OCI-LY1 (cell line): ENCODE data around the gene ZNF362.

Source experiments
- H2AFZ ChIP-seq: fragments of 200-600 bp; sonication (generic), shearing (Covaris generic); 2 replicates; pipeline ENCODE4 v1.6.0; 2014; ENCODE audit warnings: antibody characterized with exemption, mild to moderate bottlenecking, low read length
- H3F3A ChIP-seq: fragments of 200-600 bp; sonication (generic), shearing (Covaris generic); 2 replicates; pipeline ENCODE4 v1.6.0; 2014; ENCODE audit warnings: mild to moderate bottlenecking, antibody characterized with exemption, low read length, moderate library complexity; ENCODE audit not compliant: insufficient read depth
- H3K27ac ChIP-seq: fragments of 200-600 bp; sonication (generic); 2 replicates; pipeline ENCODE4 v1.5.1; 2014; ENCODE audit warnings: low read length, mixed run types, mild to moderate bottlenecking, low read depth; ENCODE audit not compliant: poor library complexity, severe bottlenecking
- H3K27me3 ChIP-seq: fragments of 200-600 bp; sonication (generic); 2 replicates; pipeline ENCODE4 v1.6.0; 2014; ENCODE audit warnings: antibody characterized with exemption, mild to moderate bottlenecking, low read length, moderate library complexity; ENCODE audit not compliant: insufficient read depth
- H3K36me3 ChIP-seq: fragments of 200-600 bp; sonication (generic); 2 replicates; pipeline ENCODE4 v1.6.1; 2014; ENCODE audit warnings: mild to moderate bottlenecking, antibody characterized with exemption, low read length, moderate library complexity, mixed read lengths; ENCODE audit not compliant: insufficient read depth
- H3K4me1 ChIP-seq: fragments of 200-600 bp; sonication (generic); 2 replicates; pipeline ENCODE4 v1.5.1; 2014; ENCODE audit warnings: mild to moderate bottlenecking, low read length, moderate library complexity; ENCODE audit not compliant: insufficient read depth, severe bottlenecking
- H3K4me2 ChIP-seq: fragments of 200-600 bp; sonication (generic), shearing (Covaris generic); 2 replicates; pipeline ENCODE4 v1.6.1; 2014; ENCODE audit warnings: low read length
- H3K4me3 ChIP-seq: fragments of 200-600 bp; sonication (generic); 2 replicates; pipeline ENCODE4 v1.5.1; 2014; ENCODE audit warnings: low read length, low read depth, mild to moderate bottlenecking, mixed read lengths; ENCODE audit not compliant: poor library complexity, severe bottlenecking
- H3K79me2 ChIP-seq: fragments of 200-600 bp; shearing (Covaris generic); 2 replicates; pipeline ENCODE4 v1.6.1; 2016; ENCODE audit warnings: mixed run types, low read length, mixed read lengths; ENCODE audit not compliant: insufficient read depth
- H3K9ac ChIP-seq: fragments of 200-600 bp; sonication (generic), shearing (Covaris generic); 2 replicates; pipeline ENCODE4 v1.6.1; 2014; ENCODE audit warnings: mild to moderate bottlenecking, low read length, mixed read lengths
- H3K9me2 ChIP-seq: fragments of 200-600 bp; sonication (generic), shearing (Covaris generic); 2 replicates; pipeline ENCODE4 v1.6.1; 2014; ENCODE audit warnings: low read depth, mild to moderate bottlenecking, low read length, mixed read lengths
- H3K9me3 ChIP-seq: fragments of 200-600 bp; shearing (Covaris generic); 2 replicates; pipeline ENCODE4 v1.6.1; 2014; ENCODE audit warnings: low read length, mixed read lengths
- H4K20me1 ChIP-seq: fragments of 200-600 bp; sonication (generic), shearing (Covaris generic); 2 replicates; pipeline ENCODE4 v1.6.0; 2016; ENCODE audit warnings: mild to moderate bottlenecking, low read length; ENCODE audit not compliant: insufficient read depth
- EZH2 ChIP-seq: fragments of 200-600 bp; sonication (generic), shearing (Covaris generic); IDR thresholded peaks from 2 replicates; pipeline ENCODE4 v1.8.0; 2017; ENCODE audit warnings: borderline replicate concordance, mixed run types, mild to moderate bottlenecking, antibody characterized with exemption, low read length, moderate library complexity, mixed read lengths
- TF ChIP-seq, protein P1 (sequence below): fragments of 200-600 bp; sonication (generic), shearing (Covaris generic); IDR thresholded peaks from 2 replicates; pipeline ENCODE4 v1.5.1; 2017; ENCODE audit warnings: mild to moderate bottlenecking, antibody characterized with exemption, low read length, moderate library complexity, mixed read lengths

The ZNF362 gene

DNA sequence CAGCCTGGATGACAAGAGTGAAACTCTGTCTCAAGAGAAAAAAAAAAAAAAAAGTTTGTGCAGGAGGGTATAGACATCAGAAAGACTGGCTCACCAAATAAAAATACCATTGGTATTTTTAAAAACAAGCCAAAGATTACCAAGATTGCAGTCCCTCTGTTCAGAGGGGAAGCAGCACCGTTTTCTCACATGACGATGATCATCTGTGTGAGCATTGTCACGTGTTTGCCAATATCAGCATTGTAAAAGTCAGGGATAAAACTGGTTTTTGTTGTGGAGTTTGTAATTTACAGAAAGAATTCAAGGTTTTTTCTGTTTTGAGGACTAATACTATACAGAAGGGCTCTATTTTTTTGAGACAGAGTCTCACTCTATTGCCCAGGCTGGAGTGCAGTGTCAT is 26.5 kb downstream of the ZNF362 start:
- no peaks in the 10 kb centered on the region for H4K20me1 ChIP-seq
- no peak overlapping the region for H3K4me2 ChIP-seq
- H3K9me2 ChIP-seq = no peaks in the 10 kb centered on the region
- H3F3A ChIP-seq = no peaks in the 10 kb centered on the region
- no peaks in the 10 kb centered on the region for H3K79me2 ChIP-seq
- H3K27ac ChIP-seq = no peak overlapping the region
- H3K9me3 ChIP-seq = no peaks in the 10 kb centered on the region
- TF ChIP-seq, protein P1, sequence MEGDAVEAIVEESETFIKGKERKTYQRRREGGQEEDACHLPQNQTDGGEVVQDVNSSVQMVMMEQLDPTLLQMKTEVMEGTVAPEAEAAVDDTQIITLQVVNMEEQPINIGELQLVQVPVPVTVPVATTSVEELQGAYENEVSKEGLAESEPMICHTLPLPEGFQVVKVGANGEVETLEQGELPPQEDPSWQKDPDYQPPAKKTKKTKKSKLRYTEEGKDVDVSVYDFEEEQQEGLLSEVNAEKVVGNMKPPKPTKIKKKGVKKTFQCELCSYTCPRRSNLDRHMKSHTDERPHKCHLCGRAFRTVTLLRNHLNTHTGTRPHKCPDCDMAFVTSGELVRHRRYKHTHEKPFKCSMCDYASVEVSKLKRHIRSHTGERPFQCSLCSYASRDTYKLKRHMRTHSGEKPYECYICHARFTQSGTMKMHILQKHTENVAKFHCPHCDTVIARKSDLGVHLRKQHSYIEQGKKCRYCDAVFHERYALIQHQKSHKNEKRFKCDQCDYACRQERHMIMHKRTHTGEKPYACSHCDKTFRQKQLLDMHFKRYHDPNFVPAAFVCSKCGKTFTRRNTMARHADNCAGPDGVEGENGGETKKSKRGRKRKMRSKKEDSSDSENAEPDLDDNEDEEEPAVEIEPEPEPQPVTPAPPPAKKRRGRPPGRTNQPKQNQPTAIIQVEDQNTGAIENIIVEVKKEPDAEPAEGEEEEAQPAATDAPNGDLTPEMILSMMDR = no peak
- no peak for TF ChIP-seq EZH2
- no peaks in the 10 kb centered on the region for H3K36me3 ChIP-seq
- no peak overlapping the region for H2AFZ ChIP-seq
- H3K9ac ChIP-seq = no peak overlapping the region
- H3K4me1 ChIP-seq = no peaks in the 10 kb centered on the region
- no peak overlapping the region for H3K4me3 ChIP-seq
- no peaks in the 10 kb centered on the region for H3K27me3 ChIP-seq

DNA sequence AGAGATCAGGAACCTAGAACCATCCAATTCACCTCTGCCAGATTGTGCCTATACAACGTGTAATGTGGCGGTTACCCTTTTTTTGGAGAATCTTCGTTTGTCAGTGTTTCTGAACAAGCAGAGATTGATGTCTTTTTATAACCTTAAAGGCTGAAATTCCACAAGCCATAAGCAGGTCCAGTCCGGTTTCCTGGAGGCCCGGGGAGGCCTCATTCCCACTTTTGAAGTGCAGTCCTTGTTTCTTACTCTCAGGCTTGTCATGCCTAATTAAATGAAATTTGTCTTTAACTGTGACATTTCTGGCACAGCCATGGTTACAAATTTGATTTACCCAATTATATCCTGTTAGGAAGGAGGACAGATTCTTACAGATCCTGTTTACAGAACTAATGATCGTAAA is 27.8 kb downstream of the ZNF362 start:
- TF ChIP-seq, protein P1 = no peak
- TF ChIP-seq EZH2 = no peak
- no peaks in the 10 kb centered on the region for H4K20me1 ChIP-seq
- H3K4me3 ChIP-seq = no peak overlapping the region
- no peaks in the 10 kb centered on the region for H3K79me2 ChIP-seq
- no peaks in the 10 kb centered on the region for H3F3A ChIP-seq
- H3K27me3 ChIP-seq = peaks cover under 1% of the 10 kb centered on the region; the same call in 1 of the 2 replicates
- H3K36me3 ChIP-seq = no peaks in the 10 kb centered on the region
- H3K9me2 ChIP-seq = no peaks in the 10 kb centered on the region
- no peak overlapping the region for H2AFZ ChIP-seq
- H3K9ac ChIP-seq = no peak overlapping the region
- H3K9me3 ChIP-seq = no peaks in the 10 kb centered on the region
- no peak overlapping the region for H3K27ac ChIP-seq
- no peaks in the 10 kb centered on the region for H3K4me1 ChIP-seq
- H3K4me2 ChIP-seq = no peak overlapping the region

DNA sequence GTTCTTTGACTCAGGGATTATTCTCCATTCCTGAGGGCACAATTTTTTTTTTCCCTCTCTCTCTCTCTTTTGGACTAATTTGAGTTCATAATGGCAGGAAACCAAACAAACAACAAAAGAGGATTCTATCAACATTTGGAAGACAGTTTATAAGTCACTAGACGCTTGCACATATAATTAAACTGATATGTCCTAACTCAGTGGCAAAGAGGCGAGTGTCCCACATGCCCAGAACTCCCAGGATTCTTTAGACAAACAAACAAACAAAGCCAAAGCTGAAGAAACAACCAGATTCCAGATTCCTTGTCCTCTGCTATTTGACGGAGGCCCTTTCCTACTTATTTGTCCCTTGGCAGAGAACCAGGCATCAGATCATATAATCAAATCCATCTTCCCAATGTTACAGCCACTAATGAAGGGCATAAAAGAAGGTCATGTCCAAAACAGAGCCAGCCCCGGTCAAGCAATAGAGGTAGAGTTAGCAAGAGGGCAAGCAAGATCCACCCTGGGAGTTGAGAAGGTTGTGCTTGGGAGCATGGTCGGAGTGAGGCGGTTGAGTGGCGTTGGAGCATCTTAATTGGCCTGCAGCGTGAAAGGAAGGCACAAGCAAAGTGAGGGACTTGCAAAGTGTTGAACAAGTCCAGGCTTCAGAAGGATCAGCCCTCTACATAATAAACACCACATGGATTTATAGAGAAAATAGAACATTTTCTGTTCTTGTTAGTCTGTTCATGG is 30.3 kb downstream of the ZNF362 start:
- Histone ChIP-seq H3K9me2 (no peaks in the 10 kb centered on the region), H4K20me1 (no peaks in the 10 kb centered on the region), H3K36me3 (no peaks in the 10 kb centered on the region), H3K27me3 (peaks cover 5% of the 10 kb centered on the region; the same call in 1 of the 2 replicates), H3K9ac (no peak overlapping the region), H3K4me3 (no peak overlapping the region), H3K4me1 (no peaks in the 10 kb centered on the region), H3K4me2 (no peak overlapping the region), H3K79me2 (no peaks in the 10 kb centered on the region), H3K27ac (no peak overlapping the region), H3K9me3 (no peaks in the 10 kb centered on the region), H3F3A (no peaks in the 10 kb centered on the region), H2AFZ (no peak overlapping the region)
- TF ChIP-seq, protein P1 = no peak
- no peak for TF ChIP-seq EZH2
